ENCODE measurements around the gene SLITRK1.

The SLITRK1 gene, protein sequence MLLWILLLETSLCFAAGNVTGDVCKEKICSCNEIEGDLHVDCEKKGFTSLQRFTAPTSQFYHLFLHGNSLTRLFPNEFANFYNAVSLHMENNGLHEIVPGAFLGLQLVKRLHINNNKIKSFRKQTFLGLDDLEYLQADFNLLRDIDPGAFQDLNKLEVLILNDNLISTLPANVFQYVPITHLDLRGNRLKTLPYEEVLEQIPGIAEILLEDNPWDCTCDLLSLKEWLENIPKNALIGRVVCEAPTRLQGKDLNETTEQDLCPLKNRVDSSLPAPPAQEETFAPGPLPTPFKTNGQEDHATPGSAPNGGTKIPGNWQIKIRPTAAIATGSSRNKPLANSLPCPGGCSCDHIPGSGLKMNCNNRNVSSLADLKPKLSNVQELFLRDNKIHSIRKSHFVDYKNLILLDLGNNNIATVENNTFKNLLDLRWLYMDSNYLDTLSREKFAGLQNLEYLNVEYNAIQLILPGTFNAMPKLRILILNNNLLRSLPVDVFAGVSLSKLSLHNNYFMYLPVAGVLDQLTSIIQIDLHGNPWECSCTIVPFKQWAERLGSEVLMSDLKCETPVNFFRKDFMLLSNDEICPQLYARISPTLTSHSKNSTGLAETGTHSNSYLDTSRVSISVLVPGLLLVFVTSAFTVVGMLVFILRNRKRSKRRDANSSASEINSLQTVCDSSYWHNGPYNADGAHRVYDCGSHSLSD

DNA sequence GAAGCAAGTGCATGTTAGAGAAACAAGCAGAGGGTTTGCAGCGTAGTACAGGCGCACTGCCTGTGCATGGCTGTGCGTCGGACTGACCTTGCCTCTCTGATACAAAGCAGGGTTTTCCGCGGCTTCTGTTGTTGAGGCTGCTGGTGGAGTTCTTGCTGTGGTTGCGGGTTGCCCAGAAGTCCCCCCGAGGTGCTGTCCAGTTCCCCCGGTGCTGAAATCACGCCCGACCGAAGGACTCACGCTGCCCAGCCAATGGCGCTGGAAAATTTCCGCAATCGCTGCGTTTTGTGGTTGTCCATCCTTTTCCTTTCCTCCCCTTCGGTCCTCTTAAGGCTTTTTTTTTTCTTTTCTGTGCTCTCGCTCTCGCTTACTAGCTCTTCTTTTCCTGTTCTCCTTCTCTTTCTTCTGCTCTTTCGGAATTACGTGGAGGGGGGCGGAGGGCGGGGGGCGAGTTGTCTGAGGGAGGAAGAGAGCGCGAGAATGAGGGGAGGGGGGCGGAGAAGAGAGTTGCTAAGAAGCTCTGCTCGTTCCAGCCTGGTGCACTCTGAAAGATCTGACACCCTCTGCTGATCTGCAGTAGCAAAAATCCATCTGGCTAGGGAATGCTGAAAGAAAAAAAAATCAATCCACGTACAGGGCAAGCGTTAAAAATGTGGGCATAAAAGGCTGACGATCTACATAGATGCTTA is at the start of gene SLITRK1:
Gene SLITRK1 (minus strand): TSS at position 558 of the 689 bp plus-strand sequence. CDS start 967 bp downstream, outside the sequence.
- DNase-seq = peak in 1 of 2 experiments; percentile 7

DNA sequence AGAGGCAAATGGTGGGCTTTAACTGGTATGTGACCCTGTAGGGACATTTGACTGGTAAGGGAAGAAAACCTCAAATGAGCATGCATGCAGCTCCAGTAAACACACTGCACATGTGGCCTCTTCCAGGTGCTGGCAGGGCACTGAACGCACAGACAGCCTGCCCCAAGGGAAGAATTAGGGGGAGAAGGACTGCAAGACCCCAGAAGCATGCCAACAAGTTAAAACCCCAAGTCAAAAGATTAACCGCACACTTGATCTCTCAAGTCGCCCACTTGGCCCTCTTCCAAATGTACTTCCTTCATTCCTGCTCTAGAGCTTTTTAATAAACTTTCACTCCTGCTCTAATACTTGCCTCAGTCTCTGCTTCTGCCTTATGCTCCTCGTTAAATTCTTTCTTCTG is 46.9 kb upstream of the SLITRK1 start:
- no peak for DNase-seq

DNA sequence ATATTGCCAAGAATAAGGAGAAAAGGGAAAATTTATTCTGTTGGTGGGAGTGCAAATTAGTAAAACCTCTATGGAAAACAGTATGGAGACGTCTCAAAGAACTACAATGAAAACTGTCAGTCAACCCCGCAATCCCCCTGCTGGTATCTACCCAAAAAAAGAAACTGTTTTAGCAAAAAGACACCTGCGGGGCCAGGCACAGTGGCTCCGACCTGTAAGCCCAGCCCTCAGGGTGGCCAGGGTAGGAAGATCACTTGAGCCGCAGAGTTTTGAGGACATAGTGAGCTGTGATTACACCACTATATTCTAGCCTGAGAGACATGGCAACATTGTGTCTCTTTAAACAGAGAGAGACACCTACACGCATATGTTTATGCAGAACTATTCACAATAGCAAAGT is 37.5 kb upstream of the SLITRK1 start:
- DNase-seq = no peak

DNA sequence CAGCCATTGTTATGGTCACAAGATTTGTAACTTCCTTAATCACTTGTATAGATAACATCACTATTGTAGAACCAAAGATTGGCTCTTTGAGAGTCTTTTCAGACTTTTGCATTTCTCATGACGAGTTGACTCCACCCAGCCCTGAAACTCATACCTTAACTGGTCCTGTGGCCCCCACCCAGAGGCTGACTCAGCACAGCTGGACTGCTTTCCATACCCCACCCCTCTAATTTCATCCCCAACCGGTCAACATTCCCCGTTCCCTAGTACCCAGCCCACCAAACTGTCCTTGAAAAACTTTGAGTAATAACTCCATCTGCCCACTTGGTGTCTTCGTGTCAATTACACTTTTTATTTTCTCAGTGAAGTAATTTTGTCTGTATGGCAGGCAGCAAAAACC is 32.1 kb upstream of the SLITRK1 start:
- DNase-seq = no peak

DNA sequence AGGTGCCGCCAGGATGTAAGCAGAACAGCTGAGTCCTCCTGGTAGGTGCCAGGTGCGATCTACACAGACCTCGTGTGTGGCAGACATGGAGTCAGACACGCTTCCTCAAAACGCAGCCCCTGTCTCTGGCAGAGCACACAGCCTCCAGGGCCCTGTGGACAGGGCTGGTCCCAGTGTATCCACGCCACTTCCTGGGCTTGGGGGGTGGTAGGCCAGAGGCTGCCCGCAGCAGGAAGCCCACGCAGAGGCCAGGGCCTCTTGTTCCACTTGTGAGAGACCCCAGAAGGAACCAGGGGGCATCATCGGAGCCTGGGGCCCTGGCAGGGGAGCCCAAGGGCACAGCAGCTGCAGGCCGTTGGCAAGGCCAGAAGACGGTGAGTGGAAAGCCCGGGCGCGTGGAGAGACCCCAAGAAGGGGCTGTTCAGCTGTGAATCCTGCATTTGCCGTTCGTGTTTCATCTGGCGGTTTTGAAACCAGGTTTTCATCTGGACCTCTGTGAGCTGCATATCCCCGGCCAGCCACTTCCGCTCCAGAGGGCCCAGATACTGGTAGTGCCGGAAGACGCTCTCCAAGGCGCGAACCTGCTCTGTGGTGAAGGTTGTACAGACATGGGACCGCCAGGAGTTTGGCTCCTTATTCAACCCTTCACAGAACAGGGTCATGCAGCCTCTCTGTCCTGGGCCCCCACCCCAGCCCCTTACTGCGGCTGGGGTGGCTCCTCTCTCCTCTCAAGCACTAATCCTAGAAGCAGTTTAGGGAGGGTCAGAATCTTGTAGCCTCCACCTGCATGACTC is 25.1 kb upstream of the SLITRK1 start:
- no peak for DNase-seq

DNA sequence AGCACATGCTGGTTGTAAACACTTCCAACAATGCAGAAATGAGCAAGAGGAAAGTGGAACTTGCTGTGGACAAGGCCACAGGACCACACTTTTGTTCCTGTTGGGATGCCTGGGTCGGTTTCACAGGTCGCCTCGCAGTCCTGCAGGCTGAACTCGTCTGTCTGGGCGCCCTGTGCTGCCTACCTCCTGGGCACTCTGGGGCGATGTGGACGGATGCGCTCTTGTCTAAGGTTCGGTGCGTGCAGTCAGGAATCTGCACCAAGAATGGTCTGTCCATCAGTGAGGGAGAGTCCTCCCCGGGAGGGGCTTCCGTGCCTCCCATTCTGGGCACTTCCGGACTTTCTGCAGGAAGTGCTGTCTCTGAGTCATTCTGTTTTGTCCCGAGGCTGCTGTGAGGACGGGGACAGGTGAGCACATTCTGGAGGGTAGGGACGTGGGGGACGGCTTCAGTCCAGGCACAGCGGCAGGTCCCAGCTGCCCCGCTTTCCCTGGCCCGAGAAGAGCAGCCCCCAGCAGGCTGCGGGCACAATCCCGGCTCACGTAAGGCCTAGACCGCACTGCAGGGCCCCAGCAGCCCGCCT is 24.1 kb upstream of the SLITRK1 start:
- DNase-seq = no peak

DNA sequence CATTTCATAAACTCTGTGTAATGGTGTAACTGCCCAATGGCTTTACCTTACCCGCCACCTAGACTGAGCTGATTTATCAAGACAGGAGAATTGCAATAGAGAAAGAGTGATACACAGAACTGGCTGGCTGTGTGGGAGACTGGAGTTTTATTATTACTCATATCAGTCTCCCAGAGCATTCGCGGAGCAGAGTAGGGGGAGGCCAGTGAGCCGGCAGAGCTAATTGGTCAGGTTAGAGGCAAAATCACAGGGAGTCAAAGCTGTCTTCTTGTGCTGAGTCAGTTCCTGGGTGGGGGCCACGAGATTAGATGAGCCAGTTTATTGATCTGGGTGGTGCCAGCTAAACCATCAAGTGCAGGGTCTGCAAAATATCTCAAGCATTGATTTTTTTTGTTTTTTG is 23.4 kb upstream of the SLITRK1 start:
- DNase-seq = no peak

DNA sequence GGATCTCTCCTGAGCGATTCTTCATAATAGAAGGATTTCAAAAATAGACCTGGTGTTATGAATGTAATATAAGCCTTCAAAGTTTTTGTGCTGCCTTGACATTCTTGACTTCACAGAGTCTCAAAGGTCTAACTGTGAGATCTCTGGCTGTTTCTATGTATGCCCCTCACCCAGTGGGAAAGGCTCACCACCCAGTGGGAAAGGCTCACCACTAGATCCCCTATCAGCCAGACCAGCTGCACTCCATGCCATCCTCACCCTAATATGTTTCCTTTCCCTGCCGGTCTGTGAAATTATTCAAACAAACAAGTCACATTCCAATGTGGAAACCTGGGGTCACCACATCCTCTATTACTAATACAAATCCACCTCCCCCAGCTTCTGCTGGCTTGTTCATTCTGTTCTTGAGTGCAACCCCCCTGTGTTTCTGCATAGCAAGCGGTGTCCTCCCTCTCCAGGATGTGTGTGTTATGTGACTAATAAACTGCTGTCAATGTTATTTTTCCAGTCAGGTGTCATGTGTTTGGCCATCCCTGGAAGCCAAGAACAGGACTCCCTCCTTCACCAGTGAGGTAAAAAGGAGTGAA is 13.8 kb upstream of the SLITRK1 start:
- DNase-seq = no peak

DNA sequence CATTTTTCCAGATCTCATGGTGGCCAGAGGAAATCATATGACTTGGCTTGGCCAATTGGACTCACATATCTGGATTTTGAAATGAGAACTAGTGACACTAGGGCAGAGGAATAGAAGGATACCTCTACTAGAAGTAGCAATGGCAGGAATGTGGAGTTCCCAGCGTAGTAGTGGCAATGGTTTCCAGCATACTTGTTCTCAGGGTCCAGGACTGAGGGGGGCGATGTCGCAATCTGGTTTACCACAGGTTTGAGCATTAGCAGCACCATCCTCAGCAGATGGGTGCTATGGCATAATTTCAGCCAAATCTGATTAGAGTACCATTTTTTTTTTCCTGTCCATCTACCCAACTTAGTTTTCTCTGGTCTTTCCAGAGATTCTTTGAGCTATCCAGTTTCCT is 8.1 kb upstream of the SLITRK1 start:
- no peak for DNase-seq

DNA sequence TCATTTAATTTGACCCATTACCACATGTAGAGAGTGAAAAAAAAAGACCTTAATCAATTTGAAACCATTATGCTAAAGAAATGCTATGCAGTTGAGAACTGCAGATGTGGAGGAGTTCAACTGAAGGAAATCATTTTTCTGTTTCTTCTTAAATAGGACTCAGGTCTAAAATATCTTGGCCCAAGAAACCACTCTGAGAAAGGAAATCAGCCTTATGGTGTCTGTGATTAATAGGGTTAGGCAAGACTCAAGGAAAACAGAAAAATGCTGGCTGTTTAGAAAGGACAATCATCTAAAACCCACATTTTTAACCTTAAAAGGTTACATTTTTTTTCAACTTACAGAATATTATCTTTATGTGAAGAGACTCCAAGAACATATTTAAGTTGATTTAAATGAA is 1.9 kb upstream of the SLITRK1 start:
- DNase-seq = no peak

DNA sequence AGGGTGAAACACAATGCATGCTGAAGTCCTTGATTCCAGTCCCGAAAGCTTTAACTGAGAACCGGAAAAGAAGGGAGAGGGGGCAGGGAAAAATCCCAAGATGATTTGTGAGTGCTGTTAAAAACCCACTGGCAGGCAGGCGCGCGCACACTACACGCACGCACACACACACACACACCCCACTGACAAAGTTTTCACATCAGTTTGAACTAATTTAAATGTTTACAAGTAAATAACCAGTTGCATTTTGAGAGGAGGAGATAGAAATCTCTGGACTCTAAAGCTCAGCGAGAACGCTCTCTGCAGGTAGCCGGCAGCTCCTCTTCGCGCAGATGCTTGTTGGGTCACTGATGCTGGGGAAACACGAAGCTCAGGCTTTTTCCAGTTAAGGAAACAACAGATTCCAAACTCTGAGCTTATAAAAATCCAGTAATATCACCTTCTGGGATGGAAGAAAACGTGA is 818 bp upstream of the SLITRK1 start:
- DNase-seq = no peak

DNA sequence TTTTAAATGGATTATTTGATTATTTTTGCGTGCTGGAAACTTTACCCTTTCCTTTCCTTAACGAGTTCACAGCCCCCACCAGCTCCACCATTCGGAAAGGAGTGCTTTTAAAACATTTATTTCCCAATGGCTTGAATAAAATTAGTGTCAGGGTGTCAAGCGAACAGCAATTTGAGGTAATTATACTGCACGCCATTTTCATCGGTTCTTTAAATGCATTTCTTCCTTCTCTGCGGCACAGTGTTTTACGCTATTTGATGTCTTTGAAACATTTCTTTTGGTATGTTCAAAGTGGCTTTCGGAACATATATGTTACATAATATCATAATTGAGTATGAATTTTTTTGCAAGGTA is 309 bp upstream of the SLITRK1 start:
- no peak for DNase-seq

DNA sequence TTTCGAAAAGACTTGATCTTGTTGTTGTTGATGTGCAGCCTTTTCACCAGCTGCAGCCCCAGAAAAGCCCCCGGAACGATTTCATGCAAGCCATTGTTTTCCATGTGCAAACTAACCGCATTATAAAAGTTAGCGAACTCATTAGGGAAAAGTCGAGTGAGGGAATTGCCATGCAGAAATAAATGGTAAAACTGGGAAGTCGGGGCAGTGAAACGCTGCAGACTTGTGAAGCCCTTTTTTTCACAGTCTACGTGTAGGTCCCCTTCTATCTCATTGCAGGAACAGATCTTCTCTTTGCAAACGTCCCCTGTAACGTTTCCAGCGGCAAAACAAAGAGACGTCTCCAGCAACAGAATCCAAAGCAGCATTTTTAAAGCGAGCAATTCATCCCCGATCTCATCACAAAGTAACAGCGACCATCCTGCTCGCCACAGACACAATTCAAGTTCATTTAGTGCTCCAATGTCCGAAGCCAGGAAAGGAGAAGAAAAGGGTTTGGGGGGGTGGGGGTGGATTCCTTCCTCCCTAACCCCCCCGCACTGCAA is 1.1 kb downstream of the SLITRK1 start:
- no peak for DNase-seq

DNA sequence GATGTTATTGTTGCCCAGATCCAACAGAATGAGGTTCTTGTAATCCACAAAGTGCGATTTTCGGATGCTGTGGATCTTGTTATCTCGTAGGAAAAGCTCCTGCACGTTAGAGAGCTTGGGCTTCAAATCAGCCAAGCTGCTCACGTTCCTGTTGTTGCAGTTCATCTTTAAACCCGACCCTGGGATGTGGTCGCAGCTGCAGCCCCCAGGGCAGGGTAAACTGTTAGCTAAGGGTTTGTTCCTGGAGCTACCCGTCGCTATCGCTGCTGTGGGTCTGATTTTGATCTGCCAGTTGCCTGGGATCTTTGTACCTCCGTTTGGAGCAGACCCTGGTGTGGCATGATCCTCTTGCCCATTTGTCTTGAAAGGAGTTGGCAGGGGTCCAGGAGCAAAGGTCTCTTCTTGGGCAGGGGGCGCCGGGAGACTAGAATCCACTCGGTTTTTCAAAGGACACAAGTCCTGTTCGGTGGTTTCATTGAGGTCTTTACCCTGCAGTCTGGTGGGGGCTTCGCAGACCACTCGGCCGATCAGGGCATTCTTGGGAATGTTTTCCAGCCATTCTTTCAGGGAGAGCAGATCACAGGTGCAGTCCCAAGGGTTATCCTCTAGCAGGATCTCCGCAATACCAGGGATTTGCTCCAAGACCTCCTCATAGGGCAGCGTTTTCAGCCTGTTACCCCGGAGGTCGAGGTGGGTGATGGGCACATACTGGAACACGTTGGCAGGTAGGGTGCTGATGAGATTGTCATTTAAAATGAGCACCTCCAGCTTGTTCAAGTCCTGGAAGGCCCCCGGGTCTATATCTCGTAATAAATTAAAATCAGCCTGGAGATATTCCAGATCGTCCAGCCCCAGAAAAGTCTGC is 1.8 kb downstream of the SLITRK1 start:
- DNase-seq = no peak

DNA sequence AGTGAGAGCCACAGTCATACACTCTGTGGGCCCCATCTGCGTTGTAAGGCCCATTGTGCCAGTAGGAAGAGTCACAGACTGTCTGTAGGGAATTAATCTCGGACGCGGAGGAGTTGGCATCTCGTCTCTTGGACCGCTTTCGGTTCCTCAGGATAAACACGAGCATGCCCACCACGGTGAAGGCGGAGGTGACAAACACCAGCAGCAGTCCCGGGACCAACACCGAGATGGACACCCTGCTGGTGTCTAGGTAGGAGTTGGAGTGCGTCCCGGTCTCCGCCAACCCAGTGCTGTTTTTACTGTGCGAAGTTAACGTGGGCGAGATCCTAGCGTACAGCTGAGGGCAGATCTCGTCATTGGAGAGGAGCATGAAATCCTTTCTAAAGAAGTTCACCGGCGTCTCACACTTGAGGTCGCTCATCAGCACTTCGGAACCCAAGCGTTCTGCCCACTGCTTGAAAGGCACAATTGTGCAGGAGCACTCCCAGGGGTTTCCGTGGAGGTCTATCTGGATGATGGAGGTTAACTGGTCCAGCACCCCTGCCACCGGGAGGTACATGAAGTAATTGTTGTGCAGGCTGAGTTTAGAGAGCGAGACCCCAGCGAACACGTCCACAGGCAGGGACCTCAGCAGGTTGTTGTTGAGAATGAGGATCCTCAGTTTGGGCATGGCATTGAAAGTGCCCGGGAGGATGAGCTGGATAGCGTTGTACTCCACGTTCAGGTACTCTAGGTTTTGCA is 2.7 kb downstream of the SLITRK1 start:
- DNase-seq = no peak

DNA sequence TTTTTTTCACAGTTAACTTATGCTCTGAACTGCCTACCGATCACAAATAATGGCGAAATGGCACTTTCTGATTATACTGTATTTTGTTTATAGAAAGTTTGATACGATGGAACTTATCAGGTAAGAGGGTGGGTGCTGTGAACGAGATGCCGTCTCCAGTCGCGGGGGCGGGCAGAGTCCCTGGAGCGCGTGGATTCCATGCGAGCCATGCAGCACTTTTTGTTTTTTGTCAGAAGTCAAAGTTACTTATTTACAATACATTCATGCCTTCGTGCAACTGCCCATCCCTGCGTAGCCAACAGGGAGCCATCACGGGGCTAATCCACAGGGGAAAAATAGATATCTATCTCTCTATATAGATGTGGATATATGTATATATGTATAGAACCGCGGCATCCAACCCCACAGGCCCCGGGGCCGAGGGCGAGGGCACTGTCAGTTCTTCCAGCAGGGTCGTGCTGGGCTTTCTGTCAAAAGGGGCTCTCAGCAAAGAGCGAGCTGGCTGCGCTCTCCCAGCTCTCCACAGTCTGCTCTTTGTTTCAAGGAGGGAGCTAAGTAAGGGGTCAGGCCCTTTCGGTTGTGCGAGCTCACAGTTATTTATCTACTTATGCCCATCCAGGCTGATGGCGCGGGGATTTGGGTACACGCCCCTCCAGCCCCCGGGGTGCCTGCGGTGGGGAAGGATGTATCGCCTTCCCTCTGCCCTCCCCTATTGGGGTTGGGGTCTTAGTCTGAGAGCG is 3.4 kb downstream of the SLITRK1 start:
- DNase-seq = no peak

DNA sequence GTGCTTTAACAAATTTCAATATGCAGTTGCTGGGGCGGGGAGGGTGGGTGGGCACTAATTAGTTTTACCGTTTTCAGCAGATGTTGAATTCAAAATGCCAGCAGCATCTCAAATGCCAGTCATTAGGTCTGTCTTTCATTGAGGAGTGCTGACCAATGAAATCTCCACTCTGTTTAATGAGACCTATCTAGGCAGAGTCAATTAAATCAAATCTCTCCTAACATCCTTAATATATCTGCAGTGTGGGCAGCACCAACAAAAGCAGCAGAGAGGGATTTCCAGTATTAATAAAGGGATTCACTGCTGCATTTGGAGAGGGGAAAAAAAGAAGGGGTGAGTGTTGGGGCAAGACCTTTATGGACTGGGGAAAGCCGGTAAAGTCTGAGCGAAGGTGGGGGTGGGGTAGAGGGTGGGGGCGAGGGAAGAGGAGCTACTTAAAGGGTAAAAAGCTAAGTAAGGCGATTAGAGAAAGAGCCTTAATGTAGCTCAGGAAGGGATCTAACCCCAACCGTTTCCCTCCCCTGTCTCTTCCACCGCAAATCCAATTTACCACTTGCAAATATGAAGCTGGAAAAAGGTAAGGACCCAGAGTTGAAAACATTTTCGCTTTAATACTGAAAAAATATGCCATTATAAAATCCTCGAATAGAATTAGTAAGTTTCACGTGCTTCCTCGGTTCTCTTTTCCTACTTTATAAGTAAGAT is 4.5 kb downstream of the SLITRK1 start:
- no peak for DNase-seq

DNA sequence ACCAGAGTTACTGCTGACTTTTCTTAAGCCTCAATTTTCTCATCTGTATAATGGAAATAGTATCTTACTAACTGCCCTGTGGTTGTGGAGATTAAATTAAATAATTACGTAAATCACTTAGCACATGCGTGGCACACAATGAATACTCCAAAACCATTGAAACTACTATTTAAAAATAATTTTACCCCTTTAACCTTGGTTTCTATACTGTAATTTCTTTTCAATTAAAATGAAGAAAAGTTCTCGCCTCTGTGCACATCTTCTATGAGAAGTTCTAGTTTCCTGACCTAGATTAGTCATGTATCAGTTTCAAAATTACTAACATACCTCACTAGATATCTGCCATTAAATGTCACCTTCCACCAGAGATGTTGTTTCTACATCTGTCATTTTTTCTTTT is 5.7 kb downstream of the SLITRK1 start:
- DNase-seq = no peak

DNA sequence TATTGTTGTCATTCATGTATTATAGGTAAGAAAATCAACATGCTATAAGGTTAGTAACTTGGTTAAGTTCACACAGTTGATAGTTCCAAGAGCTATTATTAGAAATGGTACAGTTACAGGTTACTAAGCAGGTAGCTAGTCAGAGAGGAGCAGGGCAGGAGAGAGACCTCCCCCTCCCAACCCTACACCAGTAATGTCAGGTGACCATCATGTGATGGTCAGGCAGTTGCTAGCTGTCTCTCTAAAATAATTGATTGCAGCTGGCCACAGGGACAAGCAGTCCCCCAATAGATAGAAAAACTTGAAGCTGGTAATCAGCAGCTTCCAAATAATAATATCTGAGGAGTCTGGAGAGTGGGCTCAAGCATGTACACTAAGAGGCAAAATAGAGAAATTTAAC is 14.6 kb downstream of the SLITRK1 start:
- DNase-seq = no peak
